SH-SY5Y (cell line): Measurements from ENCODE around the gene KCNAB3.

Source experiments
- GATA2 ChIP-seq: IDR thresholded peaks from 2 replicates; pipeline ENCODE4 v1.6.1; 2011; ENCODE audit warnings: mild to moderate bottlenecking, low read depth, low read length
- GATA3 ChIP-seq: IDR thresholded peaks from 2 replicates; pipeline ENCODE4 v1.6.1; 2011; ENCODE audit warnings: low read depth, mild to moderate bottlenecking, low read length, moderate library complexity

- TF ChIP-seq GATA2 (no peak), GATA3 (no peak)
These were observed 48.2 kb downstream of the KCNAB3 start for GRCh38 chr17:7881276-7882054.
